Measurements from ENCODE around the gene SPATA9.

Gene SPATA9

GRCh38 chr5:95686651-95687050 lies 3.9 kb upstream of the SPATA9 start:
- DNase-seq (ENCODE audit: low read depth in 1 of 2, low spot score in 1 of 2), result no peak

GRCh38 chr5:95684361-95684760 lies 1.6 kb upstream of the SPATA9 start:
- no peak for DNase-seq (ENCODE audit: low read depth in 1 of 2, low spot score in 1 of 2)

GRCh38 chr5:95673081-95673480 lies 9.7 kb downstream of the SPATA9 start:
- no peak for DNase-seq (ENCODE audit: low read depth in 1 of 2, low spot score in 1 of 2)

GRCh38 chr5:95672641-95673040 lies 10.2 kb downstream of the SPATA9 start:
- no peak for DNase-seq (ENCODE audit: low read depth in 1 of 2, low spot score in 1 of 2)

- no peak for DNase-seq (ENCODE audit: low read depth in 1 of 2, low spot score in 1 of 2)
Observed at GRCh38 chr5:95671826-95672225, 11.0 kb downstream of the SPATA9 start.

GRCh38 chr5:95670568-95670967 lies 12.2 kb downstream of the SPATA9 start:
- DNase-seq (ENCODE audit: low read depth in 1 of 2, low spot score in 1 of 2), result no peak

GRCh38 chr5:95669985-95670384 lies 12.8 kb downstream of the SPATA9 start:
- DNase-seq (ENCODE audit: low read depth in 1 of 2, low spot score in 1 of 2), result no peak

- no peak for DNase-seq (ENCODE audit: low read depth in 1 of 2, low spot score in 1 of 2)
Observed at GRCh38 chr5:95669540-95669939, 13.3 kb downstream of the SPATA9 start.

- DNase-seq (ENCODE audit: low read depth in 1 of 2, low spot score in 1 of 2), result no peak
Observed at GRCh38 chr5:95668728-95669127, 14.1 kb downstream of the SPATA9 start.

- no peak for DNase-seq (ENCODE audit: low read depth in 1 of 2, low spot score in 1 of 2)
Observed at GRCh38 chr5:95668216-95668615, 14.6 kb downstream of the SPATA9 start.

GRCh38 chr5:95667678-95668077 lies 15.1 kb downstream of the SPATA9 start:
- no peak for DNase-seq (ENCODE audit: low read depth in 1 of 2, low spot score in 1 of 2)

- no peak for DNase-seq (ENCODE audit: low read depth in 1 of 2, low spot score in 1 of 2)
Observed at GRCh38 chr5:95667061-95667618, 15.7 kb downstream of the SPATA9 start.

- DNase-seq (ENCODE audit: low read depth in 1 of 2, low spot score in 1 of 2), result peak in 1 of 2 donors; percentile 27
Observed at GRCh38 chr5:95664204-95664786, 18.5 kb downstream of the SPATA9 start.

GRCh38 chr5:95662946-95663345 lies 19.8 kb downstream of the SPATA9 start:
- DNase-seq (ENCODE audit: low read depth in 1 of 2, low spot score in 1 of 2), result no peak

GRCh38 chr5:95660060-95660459 lies 22.7 kb downstream of the SPATA9 start:
- DNase-seq (ENCODE audit: low read depth in 1 of 2, low spot score in 1 of 2), result no peak

GRCh38 chr5:95655575-95655974 lies 27.2 kb downstream of the SPATA9 start:
- DNase-seq (ENCODE audit: low read depth in 1 of 2, low spot score in 1 of 2), result no peak

GRCh38 chr5:95654196-95654595 lies 28.6 kb downstream of the SPATA9 start:
- DNase-seq (ENCODE audit: low read depth in 1 of 2, low spot score in 1 of 2), result no peak

- no peak for DNase-seq (ENCODE audit: low read depth in 1 of 2, low spot score in 1 of 2)
Observed at GRCh38 chr5:95652849-95653248, 29.9 kb downstream of the SPATA9 start.

GRCh38 chr5:95649842-95650620 lies 32.8 kb downstream of the SPATA9 start:
- no peak for DNase-seq (ENCODE audit: low read depth in 1 of 2, low spot score in 1 of 2)

GRCh38 chr5:95649274-95649673 lies 33.5 kb downstream of the SPATA9 start:
- DNase-seq (ENCODE audit: low read depth in 1 of 2, low spot score in 1 of 2), result no peak

GRCh38 chr5:95647886-95648860 lies 34.6 kb downstream of the SPATA9 start:
- DNase-seq (ENCODE audit: low read depth in 1 of 2, low spot score in 1 of 2), result peak in 1 of 2 donors; percentile 25

Measured in activated CD4-positive, alpha-beta T cell treated with anti-CD3 and anti-CD28 coated beads, Interleukin-2, amount 50 U/mL, for 24 hours (primary cell).